NB4 (cell line): ENCODE results near the gene UGT1A6.

Experiments used
- DNase-seq: peaks from one replicate; pipeline ENCODE4 v3.0.0; 2010; ENCODE audit warnings: low read depth
- H3K4me3 ChIP-seq: one replicate; pipeline ENCODE4 v1.5.1; 2011; ENCODE audit warnings: mild to moderate bottlenecking, low read depth, low read length, moderate library complexity
- CTCF ChIP-seq: IDR thresholded peaks from one replicate; pipeline ENCODE4 v1.5.1; 2012; ENCODE audit warnings: low read depth, low read length
- MAX ChIP-seq: IDR thresholded peaks from 2 replicates; pipeline ENCODE4 v1.6.1; 2011; ENCODE audit warnings: low read depth, low read length
- MYC ChIP-seq: IDR thresholded peaks from 2 replicates; pipeline ENCODE4 v1.6.1; 2011; ENCODE audit warnings: low read depth, low read length
- POLR2A ChIP-seq: IDR thresholded peaks from 2 replicates; pipeline ENCODE4 v1.6.1; 2011; ENCODE audit warnings: mild to moderate bottlenecking; ENCODE audit not compliant: insufficient read length; ENCODE audit errors: extremely low read depth

Gene UGT1A6

GRCh38 chr2:233807215-233807865, 114.7 kb downstream of the UGT1A6 start:
- no peak for DNase-seq
- no peak for TF ChIP-seq MYC
- TF ChIP-seq CTCF: no peak
- no peak overlapping the region for H3K4me3 ChIP-seq

DNA sequence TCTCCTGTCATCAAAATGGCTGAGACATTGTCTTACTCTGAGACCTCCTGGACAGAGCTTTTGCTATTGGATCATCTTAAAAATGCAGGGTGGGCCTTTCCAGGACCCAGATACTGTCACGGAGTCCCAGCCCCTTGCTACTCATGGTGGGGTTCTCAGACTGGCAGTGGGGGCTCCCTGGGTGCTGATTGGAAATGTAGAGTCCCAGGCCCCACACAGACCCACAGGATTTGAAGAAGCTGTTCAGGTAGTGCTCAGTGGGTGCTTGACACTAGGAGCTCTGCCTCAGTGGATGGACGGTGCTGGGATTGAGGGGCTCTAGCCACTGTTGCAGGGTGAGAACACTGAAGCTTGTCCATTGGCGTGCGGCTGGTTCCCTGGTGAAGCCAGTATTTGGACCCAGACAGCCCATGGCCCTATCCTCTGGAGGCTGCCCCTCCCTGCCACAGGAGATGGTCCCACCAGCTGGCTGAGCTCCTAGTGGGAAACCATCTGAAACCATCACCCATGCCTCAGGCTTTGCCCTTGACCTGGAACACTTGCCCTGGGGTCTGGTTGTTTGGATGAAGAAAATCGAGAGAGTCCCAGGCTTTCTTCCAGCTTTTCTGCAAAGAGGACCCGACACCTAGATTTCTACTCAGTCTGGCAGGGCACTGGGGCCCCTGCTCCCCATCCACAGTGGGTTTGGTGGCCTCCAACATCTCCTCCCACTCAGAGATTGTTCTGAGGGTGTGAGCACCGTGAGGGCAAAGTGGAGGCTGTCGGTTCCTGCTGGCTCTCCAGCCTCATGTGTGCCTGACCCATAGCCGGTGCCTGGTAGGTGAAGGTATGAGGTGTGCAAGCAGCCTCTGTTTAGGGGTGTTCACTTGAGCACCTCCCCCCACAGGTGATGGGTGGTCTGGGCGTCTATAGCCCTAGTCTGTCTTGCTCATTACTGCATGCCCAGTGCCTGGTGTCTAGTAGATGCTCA, 115.6 kb downstream of the UGT1A6 start:
- H3K4me3 ChIP-seq: no peak overlapping the region
- no peak for DNase-seq
- no peak for TF ChIP-seq CTCF
- TF ChIP-seq MYC: no peak
- no peak for TF ChIP-seq MAX
- no peak for TF ChIP-seq POLR2A

DNA sequence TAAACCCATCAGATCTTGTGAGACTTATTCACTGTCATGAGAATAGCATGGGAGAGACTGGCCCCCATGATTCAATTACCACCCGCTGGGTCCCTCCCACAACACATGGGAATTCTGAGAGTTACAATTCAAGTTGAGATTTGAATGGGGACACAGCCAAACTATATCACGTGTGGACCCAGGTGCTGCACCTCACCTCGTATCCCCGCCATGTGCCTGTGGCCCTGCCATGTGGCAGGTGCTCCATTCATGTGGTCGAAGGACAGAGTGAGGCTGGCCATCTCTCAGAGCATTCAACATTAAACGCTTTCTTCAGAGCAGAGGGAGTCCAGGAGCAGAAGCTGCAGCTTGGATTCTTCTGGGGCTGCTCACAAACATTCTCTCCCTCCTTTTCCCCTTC, 117.7 kb downstream of the UGT1A6 start:
- DNase-seq: no peak
- no peak for TF ChIP-seq CTCF
- TF ChIP-seq MAX: no peak
- no peak for TF ChIP-seq MYC
- no peak for TF ChIP-seq POLR2A
- no peak overlapping the region for H3K4me3 ChIP-seq

GRCh38 chr2:233811087-233811486, 118.4 kb downstream of the UGT1A6 start:
- no peak for DNase-seq
- TF ChIP-seq MAX (no peak), CTCF (no peak), MYC (no peak), POLR2A (no peak)
- H3K4me3 ChIP-seq: no peak overlapping the region

DNA sequence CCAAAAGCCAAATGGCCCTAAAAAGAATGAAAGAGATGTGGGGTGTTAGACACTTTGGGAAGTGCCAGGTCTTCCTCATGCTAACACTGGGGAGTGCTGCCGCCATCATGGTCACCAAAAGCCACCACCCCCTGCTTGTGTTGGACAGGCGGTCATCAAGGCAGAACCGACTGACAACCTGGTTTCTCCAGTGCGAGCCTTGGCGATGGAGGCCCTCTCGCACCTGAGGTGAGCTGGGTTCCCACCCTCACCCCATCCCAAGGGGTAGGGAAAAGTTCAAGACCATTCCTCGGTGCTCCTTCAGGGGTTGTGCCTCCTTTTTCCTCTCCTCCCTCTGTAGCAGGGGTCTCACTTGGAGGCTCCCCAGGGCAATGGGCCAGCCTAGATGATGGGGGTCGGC, 119.0 kb downstream of the UGT1A6 start:
- no peak for DNase-seq
- H3K4me3 ChIP-seq: no peak overlapping the region
- no peak for TF ChIP-seq POLR2A
- TF ChIP-seq MAX: no peak
- no peak for TF ChIP-seq CTCF
- no peak for TF ChIP-seq MYC
